M059J (cell line): ENCODE measurements around the gene AQP12B. TPM values are rescaled to one million over a fixed set of nuclear protein-coding genes. Genes with fewer than 3 reads are reported as not detected.
"Not testable (repeated sequence)": the region's sequence is repeated elsewhere in the genome, so short reads cannot be mapped to it uniquely, and the experiment has no call there.

Source experiments
- DNase-seq: peaks from one replicate; pipeline ENCODE4 v3.0.0-alpha.2; 2012; ENCODE audit warnings: low read depth
- total RNA-seq: library from RNA; depleted of rRNA; stranded (reverse); fragments of >200 nt; shearing (Covaris generic); gene quantifications from 2 replicates; pipeline ENCODE4 v1.2.3, GENCODE V29; 2014

Gene AQP12B
- total RNA-seq, 1 experiment from 2014 or later: not detected

DNA sequence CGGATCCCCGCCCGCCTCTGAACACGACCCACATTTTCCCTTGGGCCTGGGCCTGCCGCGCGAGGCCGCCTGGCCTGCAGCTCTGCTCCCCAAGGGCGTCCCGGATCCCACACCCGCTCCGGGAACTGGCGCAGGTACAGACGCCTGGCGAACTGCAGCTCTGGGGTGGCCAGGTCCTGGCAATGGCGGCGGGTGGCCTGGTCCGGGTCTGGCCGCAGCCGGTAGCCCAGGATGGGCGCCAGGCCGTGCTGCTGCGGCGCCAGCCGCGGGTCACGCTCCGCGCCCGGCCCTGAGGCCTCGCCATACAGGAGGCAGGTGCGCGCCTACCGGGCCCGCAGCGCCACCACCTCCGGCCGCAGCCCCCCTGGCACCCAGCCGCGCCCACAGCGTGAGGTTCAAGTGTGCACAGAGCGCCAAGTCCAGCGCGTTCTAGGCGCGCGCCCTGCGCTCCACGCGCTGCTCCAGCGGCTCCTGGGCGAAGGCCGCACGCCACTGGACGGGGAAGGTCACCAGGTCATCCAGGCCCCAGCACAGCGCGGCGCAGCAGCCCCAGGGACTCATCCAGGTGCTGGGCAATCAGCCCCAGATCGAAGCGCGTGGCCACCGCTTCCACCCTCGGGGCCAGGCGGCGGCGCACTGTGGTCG is 18.5 kb upstream of the AQP12B start:
- DNase-seq: no peak

DNA sequence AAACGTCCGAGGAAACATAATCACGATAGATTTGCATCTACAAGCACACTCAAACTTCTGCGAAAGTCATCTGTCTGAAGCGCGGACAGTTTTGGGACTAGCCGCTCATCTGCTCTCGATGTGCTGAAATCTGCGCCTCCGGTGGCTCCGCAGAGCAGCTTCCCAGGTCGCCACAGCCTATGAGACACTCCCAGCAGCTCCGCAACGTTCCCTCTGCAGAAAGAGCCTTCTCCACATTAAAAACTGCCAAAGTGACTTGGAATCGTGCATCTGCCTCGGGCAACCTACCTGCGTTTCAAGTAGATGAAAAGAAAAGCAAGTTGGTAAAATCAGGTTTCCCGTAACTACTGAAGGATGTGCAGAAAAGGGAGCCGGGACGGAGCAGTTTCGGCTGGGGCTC is 17.9 kb upstream of the AQP12B start:
- not testable (repeated sequence) for DNase-seq

DNA sequence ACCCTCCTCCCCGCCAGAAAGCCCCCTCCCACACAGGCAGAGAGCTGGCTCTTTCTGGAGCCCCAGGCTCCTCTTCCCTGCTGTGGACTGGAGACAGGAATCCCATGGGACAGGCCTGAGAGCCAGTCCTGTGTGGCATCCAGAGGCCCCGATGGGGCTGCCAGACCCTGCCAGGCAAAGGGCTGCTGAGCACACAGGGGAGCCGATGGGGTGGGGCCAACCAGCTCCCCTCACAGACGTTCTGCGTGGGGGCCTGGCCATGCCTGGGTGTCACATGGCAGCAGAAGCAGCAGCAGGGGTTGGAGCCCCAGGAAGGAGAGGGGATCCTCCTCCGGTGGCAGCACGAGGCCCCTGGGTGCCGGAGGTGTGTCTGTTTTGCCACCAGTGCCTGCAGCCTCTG is 17.1 kb upstream of the AQP12B start:
- DNase-seq: not testable (repeated sequence)

DNA sequence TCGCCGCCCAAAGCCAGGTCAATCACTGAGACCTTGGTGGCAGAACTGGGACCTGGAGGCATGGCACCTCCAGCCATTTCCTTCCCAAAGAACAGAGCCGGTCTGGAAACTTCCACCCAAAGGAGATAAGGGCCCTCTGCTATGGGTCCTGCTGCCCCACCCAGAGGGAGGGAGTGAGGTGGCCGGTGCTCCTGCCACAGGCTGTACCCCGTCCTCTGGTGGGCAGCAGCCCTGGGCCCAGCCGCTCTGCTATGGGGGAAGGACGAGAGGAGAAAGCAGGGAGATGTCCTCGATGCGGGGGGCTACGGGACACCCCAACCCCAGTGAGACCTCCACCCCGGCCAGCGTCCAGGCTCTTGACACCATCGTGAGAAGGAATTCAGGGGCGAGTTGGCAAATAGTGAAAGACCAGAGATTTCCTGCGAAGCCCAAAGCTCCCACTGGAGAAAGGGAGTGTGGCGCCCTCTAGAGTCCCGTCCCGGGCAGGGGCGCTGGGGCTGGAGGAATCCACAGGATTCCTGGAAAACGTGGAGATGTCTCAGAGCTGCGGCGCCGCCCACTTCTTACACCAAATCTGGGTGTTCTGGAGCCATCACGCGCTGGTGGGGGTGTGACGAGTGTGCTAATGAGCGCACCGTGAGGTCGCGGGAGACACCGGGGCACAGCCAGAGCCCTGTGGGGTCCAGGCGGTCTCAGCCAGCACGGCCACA is 16.3 kb upstream of the AQP12B start:
- DNase-seq: not testable (repeated sequence)

DNA sequence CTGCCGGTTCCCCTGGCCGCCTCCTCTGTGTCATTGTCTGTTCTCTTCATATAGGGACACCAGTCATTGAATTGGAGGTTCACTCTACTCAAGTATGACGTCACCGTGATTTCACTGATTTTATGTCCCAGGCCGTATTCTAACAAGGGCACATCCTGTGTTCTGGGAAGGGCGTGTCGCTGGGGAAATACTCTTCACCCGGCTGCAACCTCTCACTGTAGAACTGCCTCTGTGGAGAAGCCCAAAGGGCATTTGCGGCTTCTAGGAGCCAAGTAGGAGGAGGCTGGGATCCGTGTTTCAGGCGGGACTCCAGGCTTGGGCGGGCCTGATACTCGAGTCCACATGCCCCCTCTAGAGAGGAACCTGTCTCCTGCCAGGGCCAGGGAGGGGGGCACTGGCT is 13.8 kb upstream of the AQP12B start:
- DNase-seq: not testable (repeated sequence)

DNA sequence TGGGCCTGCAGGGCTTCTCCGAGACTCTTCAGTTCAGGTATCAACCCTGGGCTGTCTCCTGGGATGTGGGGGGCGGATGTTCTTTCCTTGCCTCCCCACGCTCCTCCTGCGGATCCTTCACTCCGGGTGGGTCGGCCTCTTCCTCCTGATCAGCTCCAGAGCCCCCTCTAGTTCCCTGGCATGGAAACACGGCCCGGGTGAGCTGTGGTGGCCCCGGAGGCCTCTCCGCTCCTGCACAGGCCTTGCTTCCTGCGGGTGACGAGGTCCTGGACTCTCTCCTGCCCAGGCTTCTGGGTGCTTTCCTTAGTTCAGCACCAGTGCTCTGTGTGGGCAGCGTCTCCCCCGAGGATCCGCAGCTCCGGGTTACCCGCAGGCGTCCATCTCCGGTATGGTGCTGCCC is 12.9 kb upstream of the AQP12B start:
- DNase-seq: not testable (repeated sequence)

DNA sequence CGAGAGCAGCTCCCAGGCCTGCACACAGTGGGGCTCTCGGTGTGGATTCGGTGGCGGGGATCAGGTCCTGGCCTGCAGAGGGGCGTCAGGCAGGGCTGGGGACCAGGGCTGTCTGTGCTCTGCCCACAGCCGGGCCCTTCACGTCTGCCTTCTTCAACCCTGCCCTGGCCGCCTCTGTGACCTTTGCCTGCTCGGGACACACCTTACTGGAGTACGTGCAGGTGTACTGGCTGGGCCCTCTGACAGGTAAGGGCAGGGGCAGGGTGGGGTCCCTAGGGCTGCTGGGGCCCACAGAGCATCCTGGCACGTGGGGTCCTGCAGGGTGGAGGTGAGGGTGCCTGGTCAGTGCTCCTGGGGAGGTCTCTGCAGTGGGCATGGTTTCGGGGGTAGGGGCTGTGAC is 11.6 kb upstream of the AQP12B start:
- not testable (repeated sequence) for DNase-seq

DNA sequence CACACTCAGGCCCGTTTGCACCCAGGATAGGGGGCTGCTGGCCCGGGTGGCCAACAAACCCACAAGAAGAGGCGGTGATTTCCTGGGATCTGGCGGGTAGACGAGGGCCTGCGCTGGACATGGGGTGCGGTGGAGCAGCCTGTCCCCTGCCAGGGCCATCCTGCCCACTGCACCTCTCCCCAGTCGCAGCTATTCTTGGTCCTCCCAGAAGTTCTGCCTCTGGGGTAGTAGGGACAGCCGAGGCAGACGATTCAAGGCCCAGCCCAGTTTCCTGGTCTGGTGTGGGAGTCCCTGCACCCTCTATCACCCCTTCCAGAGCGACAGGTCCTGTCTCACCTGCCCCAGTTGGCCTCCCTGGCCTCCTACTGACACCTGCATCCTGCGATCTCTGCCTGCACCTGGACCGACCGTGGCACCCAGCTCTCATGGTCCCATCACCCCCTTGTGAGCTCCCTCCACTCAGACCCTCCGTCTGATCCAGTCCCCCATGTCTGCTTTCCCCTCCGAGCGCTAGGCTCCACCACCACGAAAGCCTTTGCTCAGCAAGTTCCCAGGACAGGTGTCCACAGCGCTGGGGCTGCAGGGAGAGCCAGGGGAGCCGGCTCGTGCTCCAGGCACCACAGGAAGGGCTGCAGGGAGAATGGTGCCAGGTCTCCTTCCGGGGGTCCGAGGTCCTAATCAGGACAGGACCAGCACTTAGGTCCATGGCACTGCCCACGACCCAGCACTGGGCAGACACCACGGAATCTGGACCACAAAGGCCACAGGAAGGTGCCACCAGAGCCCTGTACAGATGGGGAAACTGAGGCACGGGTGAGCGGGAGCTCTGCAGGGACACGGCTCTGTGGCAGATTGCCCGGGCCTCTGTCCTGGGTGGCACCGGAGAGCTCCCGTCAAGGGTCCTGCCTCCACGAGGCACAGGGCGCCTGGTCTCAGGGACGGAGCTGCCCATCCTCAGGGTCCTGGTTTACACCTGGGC is 10.2 kb upstream of the AQP12B start:
- not testable (repeated sequence) for DNase-seq

DNA sequence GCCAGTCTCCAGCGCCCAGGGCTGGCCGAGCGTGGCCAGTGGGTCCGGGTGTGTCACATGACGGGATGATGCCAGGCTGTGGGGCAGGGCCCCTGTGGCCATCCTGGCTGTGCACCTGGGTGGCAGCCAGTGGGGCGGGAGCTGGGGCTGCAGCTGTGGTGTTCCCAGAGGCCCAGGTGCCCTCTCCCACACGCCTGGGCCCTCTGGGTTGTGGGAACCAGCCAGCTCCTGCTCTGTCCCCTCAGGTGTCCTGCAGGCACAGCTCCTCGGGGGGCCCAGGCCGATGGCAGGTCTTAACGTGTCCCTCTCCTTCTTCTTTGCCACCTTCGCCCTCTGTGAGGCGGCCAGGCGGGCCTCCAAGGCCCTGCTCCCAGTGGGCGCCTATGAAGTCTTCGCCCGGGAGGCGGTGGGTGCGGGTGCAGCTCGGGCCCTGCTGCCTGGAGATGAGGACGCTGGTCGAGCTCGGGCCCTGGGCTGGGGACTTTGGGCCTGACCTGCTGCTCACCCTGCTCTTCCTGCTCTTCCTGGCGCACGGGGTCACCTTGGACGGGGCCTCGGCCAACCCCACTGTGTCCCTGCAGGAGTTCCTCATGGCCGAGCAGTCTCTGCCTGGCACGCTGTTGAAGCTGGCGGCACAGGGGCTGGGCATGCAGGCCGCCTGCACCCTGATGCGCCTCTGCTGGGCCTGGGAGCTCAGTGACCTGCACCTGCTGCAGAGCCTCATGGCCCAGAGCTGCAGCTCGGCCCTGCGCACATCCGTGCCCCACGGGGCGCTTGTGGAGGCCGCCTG is 9.1 kb upstream of the AQP12B start, which contains the start of gene AQP12A:
AQP12A (plus strand) TSS at position 236 of the 790 bp plus-strand sequence; CDS start at position 284, 48 bp downstream.
- not testable (repeated sequence) for DNase-seq

DNA sequence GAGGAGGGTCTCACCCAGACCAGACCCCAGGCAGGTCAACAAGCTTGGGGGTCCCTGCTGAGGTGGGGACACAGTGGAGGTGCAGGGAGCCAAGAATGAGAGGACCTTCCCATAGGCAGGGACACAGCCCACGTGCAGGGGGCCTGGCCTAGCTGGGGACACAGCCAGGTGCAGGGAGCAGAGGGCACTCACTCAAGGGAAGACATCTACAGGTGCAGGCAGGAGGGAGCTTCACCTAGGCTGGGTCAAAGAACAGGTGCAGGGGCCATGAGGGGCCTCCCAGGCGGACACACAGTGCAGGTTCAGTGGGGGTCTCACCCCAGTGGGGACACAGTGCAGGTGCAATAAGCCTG is 8.4 kb upstream of the AQP12B start:
- not testable (repeated sequence) for DNase-seq

DNA sequence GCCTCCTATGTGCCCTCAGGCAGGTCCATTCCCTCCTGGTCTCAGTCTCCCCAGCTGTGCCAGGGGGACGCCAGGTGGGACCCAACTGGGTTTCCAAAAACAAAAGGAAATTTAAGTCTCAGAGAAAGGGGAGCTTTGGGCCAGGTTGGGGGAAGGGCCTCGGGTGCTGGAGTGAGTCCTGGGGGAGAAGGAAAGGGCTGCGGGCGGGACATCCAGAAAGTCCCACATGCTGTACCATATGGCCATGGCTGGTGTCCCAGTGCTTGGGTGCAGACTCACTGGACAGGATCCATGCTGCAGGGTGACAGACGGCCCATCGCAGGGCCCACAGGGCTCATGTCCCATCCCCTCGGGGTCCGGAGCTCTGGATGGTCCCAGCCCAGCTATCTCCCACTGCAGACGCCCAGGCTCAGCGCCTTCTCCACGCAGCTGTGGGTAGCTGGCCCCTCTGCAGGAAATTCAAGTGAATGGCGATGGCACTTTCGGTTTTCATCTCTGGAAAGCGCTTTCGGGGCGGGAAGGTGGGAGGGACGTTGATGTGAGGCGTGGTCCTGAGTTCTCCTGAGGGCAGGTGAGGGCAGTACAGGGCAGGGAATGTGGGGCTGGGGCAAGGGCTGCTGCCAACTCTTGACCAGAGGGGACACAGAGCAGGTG is 7.9 kb upstream of the AQP12B start:
- DNase-seq: not testable (repeated sequence)

DNA sequence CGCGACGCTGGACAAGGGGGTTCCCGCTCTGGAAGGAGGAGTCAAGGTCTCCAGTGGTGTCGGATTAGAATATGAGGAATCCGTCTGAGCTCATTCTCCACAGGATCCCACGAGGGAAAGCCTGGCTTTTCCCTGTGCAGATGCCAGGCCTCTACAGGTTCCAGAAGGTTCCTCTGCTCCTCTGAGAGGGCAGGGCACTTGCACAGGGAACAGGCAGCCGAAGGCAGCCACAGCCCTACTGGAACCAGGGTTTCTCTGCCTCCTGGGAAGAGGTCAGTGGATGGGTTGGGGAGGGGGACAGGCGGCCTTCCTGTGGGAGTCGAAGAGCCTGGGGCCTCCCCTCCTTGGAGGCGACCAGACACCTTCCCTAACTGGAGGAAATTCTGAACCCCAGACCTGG is 7.3 kb upstream of the AQP12B start:
- no peak for DNase-seq

DNA sequence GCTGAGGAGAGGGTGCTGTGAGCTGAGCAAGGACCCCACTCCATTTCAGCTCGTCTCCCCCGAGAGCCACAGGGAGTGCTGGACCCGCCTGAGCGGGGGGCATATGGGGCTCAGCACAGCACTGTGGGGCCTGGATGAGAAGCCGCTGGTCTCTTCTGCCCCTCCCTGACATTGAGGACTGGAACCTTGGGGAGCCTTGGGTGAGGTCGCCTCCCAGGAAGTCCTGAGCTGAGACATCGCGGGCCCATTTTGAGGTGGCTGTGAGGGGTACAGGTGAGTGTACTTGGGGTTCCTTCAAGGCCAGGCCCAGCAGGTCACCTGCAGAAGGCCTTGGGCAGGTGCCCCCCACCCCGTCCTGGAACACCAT is 5.9 kb upstream of the AQP12B start:
- DNase-seq: no peak

DNA sequence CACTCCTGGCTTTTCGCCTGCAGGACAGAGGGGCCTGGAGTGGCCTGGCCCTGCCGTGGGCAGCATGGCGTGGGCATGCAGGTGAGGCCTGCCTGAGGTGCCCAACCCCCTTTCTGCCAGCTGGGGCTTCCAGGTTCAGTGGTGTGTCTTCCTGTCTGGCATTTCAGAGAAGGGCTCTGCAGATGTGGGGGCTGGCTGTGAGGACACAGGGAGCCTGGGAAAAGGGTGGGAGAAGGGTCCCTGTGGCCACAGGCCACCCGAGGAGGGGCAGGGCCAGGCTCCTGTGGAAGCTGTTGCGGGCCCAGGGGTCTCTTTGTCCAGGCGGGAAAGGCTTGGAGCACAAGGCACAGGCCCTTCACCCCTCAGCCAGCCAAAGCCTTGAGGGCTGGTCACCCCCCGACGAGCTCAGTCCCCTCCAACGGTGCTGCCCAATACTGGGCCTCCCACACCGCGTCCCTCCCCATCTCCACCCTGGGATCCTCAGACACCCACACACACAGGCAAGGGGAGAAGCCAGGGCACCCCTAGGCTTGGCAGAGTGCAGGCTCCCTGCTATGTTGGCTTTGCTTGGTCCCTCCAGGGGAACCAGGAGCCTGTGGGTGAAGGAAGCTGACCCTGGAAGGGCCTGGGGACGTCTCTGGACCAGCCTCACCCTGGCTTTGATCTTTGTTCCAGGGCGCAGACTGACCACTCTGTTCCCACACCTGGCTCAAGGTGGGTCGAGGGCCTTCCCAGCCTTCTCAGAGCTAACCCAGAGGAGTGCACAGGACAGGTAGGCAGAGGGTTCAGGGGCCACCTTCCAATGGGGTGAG is 5.3 kb upstream of the AQP12B start:
- no peak for DNase-seq

DNA sequence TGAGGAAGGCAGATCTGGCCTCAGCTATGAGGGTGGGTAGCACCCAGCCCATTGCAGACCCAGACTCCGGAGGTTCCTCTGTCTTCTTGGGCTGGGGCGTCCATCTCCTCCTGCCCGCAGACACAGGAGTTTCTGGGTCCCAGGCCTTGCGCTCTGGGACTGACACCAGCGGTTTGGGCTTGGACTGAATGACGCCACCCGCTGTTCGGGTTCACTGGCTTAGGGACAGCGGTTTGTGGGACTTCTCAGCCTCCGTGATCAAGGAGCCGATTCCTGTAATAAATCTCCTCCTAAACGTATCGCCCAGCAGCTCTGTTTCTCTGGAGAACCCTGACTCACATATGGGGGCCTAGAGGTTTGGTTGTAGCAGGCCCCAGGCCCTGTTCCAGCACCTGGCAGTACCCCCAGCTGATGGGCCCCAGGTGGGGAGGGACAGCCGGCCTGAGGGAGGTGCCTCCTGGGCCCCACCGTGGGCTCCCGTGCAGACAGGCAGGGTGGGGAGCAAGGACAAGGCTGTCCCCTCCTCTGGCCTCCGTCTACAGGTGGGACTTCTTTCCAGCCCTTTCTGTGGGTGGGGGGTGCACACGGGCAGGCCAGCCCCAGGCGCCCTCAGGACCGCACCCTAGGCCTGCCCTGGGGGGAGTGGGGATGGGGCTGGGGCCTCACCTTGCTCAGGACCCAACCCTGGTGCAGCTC is 4.5 kb upstream of the AQP12B start:
- no peak for DNase-seq

DNA sequence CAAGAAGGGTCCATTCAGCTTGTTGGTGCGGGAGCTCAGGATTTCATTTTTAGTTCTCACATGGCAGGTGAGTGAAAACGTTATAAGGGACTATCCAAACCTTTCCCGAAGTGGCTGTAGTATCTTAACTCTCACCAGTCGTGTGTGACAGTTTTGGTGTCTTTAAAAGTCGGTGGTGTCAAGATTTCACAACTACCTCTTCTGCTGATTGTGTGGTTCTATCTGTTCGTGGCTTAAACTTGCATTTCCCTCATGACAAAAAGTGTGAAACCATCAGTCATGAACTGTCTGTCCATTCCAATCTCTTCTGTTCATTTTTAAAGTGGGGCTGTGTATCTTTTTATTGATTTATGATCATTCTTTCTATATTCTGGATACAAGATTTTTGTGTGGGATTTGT is 3.8 kb upstream of the AQP12B start:
- DNase-seq: no peak

DNA sequence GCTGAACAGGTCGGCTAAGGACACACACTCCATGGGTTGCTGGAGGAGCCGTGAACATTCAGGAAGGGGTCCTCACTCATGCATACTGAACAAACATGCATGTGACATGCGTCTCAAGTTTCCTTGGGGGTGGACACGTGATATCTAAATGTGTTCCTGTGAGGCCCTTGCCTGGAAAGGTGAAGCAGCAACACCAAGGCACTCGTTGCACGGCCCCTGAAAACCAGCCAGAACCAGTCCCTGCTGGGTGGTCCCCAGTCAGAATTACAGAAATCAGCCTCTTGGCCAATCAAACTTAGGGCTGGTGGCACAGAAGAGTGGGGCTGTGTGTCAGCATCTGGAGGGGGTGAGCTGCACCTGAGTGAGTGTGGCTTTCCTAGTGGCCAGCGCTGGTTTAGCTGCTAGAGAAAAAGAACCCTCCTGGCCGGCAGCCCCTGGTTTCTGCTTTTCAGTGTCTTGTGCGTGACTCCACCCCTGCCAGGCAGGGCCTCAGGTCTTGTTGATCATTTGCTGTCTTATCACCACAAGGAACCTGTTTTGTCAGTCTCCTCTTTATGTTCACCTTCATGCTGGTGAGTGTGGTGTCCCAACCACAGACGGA is 3.2 kb upstream of the AQP12B start:
- no peak for DNase-seq

DNA sequence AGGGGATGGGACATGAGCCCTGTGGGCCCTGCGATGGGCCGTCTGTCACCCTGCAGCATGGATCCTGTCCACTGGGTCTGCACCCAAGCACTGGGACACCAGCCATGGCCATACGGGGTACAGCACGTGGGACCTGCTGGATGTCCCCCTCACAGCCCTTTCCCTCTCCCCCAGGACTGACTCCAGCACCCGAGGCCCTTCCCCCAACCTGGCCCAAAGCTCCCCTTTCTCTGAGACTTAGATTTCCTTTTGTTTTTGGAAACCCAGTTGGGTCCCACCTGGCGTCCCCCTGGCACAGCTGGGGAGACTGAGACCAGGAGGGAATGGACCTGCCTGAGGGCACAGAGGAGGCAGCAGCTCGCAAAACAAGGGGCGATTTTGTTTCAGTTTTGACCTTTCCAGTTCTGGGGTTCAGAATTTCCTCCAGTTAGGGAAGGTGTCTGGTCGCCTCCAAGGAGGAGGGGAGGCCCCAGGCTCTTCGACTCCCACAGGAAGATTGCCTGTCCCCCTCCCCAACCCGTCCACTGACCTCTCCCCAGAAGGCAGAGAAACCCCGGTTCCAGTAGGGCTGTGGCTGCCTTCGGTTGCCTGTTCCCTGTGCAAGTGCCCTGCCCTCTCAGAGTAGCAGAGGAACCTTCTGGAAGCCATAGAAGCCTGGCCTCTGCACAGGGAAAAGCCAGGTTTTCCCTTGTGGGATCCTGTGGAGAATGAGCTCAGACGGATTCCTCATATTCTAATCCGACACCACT is 1.5 kb upstream of the AQP12B start:
- DNase-seq: not testable (repeated sequence)
